ENCODE results near the gene F8.
"Not testable (repeated sequence)": the region's sequence is repeated elsewhere in the genome, so short reads cannot be mapped to it uniquely, and the experiment has no call there.

DNA sequence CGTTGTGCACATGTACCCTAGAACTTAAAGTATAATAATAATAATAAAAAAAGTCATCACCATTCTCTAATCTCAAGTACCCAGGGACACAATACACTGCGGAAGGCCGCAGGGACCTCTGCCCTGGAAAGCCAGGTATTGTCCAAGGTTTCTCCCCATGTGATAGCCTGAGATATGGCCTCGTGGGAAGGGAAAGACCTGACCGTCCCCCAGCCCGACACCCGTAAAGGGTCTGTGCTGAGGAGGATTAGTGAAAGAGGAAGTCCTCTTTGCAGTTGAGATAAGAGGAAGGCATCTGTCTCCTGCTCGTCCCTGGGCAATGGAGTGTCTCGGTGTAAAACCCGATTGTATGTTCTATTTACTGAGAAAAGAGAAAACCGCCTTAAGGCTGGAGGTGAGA lies 112.0 kb downstream of the F8 start:
- TF ChIP-seq EZH2 (IDR thresholded peaks at IDR 0.05; ENCODE audit: low read length, missing control alignments), result not testable (repeated sequence)
- TF ChIP-seq, protein P1, sequence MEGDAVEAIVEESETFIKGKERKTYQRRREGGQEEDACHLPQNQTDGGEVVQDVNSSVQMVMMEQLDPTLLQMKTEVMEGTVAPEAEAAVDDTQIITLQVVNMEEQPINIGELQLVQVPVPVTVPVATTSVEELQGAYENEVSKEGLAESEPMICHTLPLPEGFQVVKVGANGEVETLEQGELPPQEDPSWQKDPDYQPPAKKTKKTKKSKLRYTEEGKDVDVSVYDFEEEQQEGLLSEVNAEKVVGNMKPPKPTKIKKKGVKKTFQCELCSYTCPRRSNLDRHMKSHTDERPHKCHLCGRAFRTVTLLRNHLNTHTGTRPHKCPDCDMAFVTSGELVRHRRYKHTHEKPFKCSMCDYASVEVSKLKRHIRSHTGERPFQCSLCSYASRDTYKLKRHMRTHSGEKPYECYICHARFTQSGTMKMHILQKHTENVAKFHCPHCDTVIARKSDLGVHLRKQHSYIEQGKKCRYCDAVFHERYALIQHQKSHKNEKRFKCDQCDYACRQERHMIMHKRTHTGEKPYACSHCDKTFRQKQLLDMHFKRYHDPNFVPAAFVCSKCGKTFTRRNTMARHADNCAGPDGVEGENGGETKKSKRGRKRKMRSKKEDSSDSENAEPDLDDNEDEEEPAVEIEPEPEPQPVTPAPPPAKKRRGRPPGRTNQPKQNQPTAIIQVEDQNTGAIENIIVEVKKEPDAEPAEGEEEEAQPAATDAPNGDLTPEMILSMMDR (conservative IDR thresholded peaks at IDR 0.05 in 1 of 2, IDR thresholded peaks at IDR 0.05 in 1 of 2; ENCODE audit: low read depth in 1 of 2, low read length in 2 of 2), result not testable (repeated sequence)
